Thyroid gland (tissue), 4 donors: ENCODE results near the gene SLC6A4.

Source experiments
- POLR2A ChIP-seq, 2 donors: fragments of 450-650 bp; IDR thresholded peaks; one replicate each; pipeline ENCODE4 v1.6.1; 2017; ENCODE audit warnings: antibody characterized with exemption in 2 of 2, mild to moderate bottlenecking in 2 of 2, moderate library complexity in 1 of 2
- TF ChIP-seq, protein P1 (sequence below), 6 experiments: fragments of 200-600 bp in 3 of 6; fragments of 450-650 bp in 3 of 6; sonication (generic) in 3 of 6; IDR thresholded peaks; one replicate each; pipeline ENCODE4 v1.5.1; 2016 to 2019; ENCODE audit warnings: antibody characterized with exemption in 6 of 6, mild to moderate bottlenecking in 2 of 6, inconsistent platforms in 1 of 6, moderate library complexity in 1 of 6

DNA sequence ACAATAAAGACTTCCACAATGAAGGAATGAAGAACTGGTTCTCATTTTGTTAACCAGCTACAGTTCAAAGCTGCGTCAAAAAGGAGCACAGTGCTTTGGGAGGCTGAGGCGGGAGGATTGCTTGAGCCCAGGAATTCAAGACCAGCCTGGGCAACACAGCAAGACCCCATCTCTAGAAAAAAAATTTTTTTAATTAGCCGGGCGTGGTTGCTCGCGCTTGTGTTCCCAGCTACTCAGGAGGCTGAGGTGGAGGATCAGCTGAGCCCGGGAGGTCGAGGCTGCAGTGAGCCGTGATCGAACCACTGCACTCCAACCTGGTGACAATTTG, 764 bp upstream of the SLC6A4 start:
- TF ChIP-seq, protein P1, sequence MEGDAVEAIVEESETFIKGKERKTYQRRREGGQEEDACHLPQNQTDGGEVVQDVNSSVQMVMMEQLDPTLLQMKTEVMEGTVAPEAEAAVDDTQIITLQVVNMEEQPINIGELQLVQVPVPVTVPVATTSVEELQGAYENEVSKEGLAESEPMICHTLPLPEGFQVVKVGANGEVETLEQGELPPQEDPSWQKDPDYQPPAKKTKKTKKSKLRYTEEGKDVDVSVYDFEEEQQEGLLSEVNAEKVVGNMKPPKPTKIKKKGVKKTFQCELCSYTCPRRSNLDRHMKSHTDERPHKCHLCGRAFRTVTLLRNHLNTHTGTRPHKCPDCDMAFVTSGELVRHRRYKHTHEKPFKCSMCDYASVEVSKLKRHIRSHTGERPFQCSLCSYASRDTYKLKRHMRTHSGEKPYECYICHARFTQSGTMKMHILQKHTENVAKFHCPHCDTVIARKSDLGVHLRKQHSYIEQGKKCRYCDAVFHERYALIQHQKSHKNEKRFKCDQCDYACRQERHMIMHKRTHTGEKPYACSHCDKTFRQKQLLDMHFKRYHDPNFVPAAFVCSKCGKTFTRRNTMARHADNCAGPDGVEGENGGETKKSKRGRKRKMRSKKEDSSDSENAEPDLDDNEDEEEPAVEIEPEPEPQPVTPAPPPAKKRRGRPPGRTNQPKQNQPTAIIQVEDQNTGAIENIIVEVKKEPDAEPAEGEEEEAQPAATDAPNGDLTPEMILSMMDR (IDR thresholded peaks at IDR 0.05), result no peak
- TF ChIP-seq POLR2A (IDR thresholded peaks at IDR 0.05), result no peak
